OCI-LY1 (cell line): Measurements from ENCODE around the gene TECR.

ENCODE experiments used
- H2AFZ ChIP-seq: fragments of 200-600 bp; sonication (generic), shearing (Covaris generic); 2 replicates; pipeline ENCODE4 v1.6.0; 2014; ENCODE audit warnings: antibody characterized with exemption, mild to moderate bottlenecking, low read length
- H3F3A ChIP-seq: fragments of 200-600 bp; sonication (generic), shearing (Covaris generic); 2 replicates; pipeline ENCODE4 v1.6.0; 2014; ENCODE audit warnings: mild to moderate bottlenecking, antibody characterized with exemption, low read length, moderate library complexity; ENCODE audit not compliant: insufficient read depth
- H3K27ac ChIP-seq: fragments of 200-600 bp; sonication (generic); 2 replicates; pipeline ENCODE4 v1.5.1; 2014; ENCODE audit warnings: low read length, mixed run types, mild to moderate bottlenecking, low read depth; ENCODE audit not compliant: poor library complexity, severe bottlenecking
- H3K27me3 ChIP-seq: fragments of 200-600 bp; sonication (generic); 2 replicates; pipeline ENCODE4 v1.6.0; 2014; ENCODE audit warnings: antibody characterized with exemption, mild to moderate bottlenecking, low read length, moderate library complexity; ENCODE audit not compliant: insufficient read depth
- H3K36me3 ChIP-seq: fragments of 200-600 bp; sonication (generic); 2 replicates; pipeline ENCODE4 v1.6.1; 2014; ENCODE audit warnings: mild to moderate bottlenecking, antibody characterized with exemption, low read length, moderate library complexity, mixed read lengths; ENCODE audit not compliant: insufficient read depth
- H3K4me1 ChIP-seq: fragments of 200-600 bp; sonication (generic); 2 replicates; pipeline ENCODE4 v1.5.1; 2014; ENCODE audit warnings: mild to moderate bottlenecking, low read length, moderate library complexity; ENCODE audit not compliant: insufficient read depth, severe bottlenecking
- H3K4me2 ChIP-seq: fragments of 200-600 bp; sonication (generic), shearing (Covaris generic); 2 replicates; pipeline ENCODE4 v1.6.1; 2014; ENCODE audit warnings: low read length
- H3K4me3 ChIP-seq: fragments of 200-600 bp; sonication (generic); 2 replicates; pipeline ENCODE4 v1.5.1; 2014; ENCODE audit warnings: low read length, low read depth, mild to moderate bottlenecking, mixed read lengths; ENCODE audit not compliant: poor library complexity, severe bottlenecking
- H3K79me2 ChIP-seq: fragments of 200-600 bp; shearing (Covaris generic); 2 replicates; pipeline ENCODE4 v1.6.1; 2016; ENCODE audit warnings: mixed run types, low read length, mixed read lengths; ENCODE audit not compliant: insufficient read depth
- H3K9ac ChIP-seq: fragments of 200-600 bp; sonication (generic), shearing (Covaris generic); 2 replicates; pipeline ENCODE4 v1.6.1; 2014; ENCODE audit warnings: mild to moderate bottlenecking, low read length, mixed read lengths
- H3K9me2 ChIP-seq: fragments of 200-600 bp; sonication (generic), shearing (Covaris generic); 2 replicates; pipeline ENCODE4 v1.6.1; 2014; ENCODE audit warnings: low read depth, mild to moderate bottlenecking, low read length, mixed read lengths
- H3K9me3 ChIP-seq: fragments of 200-600 bp; shearing (Covaris generic); 2 replicates; pipeline ENCODE4 v1.6.1; 2014; ENCODE audit warnings: low read length, mixed read lengths
- H4K20me1 ChIP-seq: fragments of 200-600 bp; sonication (generic), shearing (Covaris generic); 2 replicates; pipeline ENCODE4 v1.6.0; 2016; ENCODE audit warnings: mild to moderate bottlenecking, low read length; ENCODE audit not compliant: insufficient read depth
- CTCF ChIP-seq: fragments of 200-600 bp; sonication (generic), shearing (Covaris generic); IDR thresholded peaks from 2 replicates; pipeline ENCODE4 v1.5.1; 2017; ENCODE audit warnings: mild to moderate bottlenecking, antibody characterized with exemption, low read length, moderate library complexity, mixed read lengths
- EZH2 ChIP-seq: fragments of 200-600 bp; sonication (generic), shearing (Covaris generic); IDR thresholded peaks from 2 replicates; pipeline ENCODE4 v1.8.0; 2017; ENCODE audit warnings: borderline replicate concordance, mixed run types, mild to moderate bottlenecking, antibody characterized with exemption, low read length, moderate library complexity, mixed read lengths

The TECR gene

GRCh38 chr19:14505488-14506239 lies 23.7 kb upstream of the TECR start:
- no peak overlapping the region for H3K27ac ChIP-seq
- no peaks in the 10 kb centered on the region for H3K79me2 ChIP-seq
- no peak overlapping the region for H2AFZ ChIP-seq
- H3K4me3 ChIP-seq = no peak overlapping the region
- H3K9me2 ChIP-seq = no peaks in the 10 kb centered on the region
- H3F3A ChIP-seq = no peaks in the 10 kb centered on the region
- H3K27me3 ChIP-seq = no peaks in the 10 kb centered on the region
- H4K20me1 ChIP-seq = no peaks in the 10 kb centered on the region
- no peak overlapping the region for H3K4me2 ChIP-seq
- H3K4me1 ChIP-seq = peaks cover 6% of the 10 kb centered on the region
- no peak overlapping the region for H3K9ac ChIP-seq
- TF ChIP-seq EZH2 (no peak), CTCF (peak; percentile 82)
- H3K36me3 ChIP-seq = no peaks in the 10 kb centered on the region
- H3K9me3 ChIP-seq = no peaks in the 10 kb centered on the region

- Histone ChIP-seq H3F3A (no peaks in the 10 kb centered on the region; the same call in 1 of the 2 replicates), H2AFZ (no peak overlapping the region), H4K20me1 (no peaks in the 10 kb centered on the region), H3K9ac (no peak overlapping the region), H3K27me3 (no peaks in the 10 kb centered on the region), H3K4me1 (peaks cover 6% of the 10 kb centered on the region), H3K4me3 (no peak overlapping the region), H3K79me2 (no peaks in the 10 kb centered on the region), H3K9me3 (no peaks in the 10 kb centered on the region), H3K36me3 (peaks cover 5% of the 10 kb centered on the region), H3K27ac (no peak overlapping the region), H3K9me2 (no peaks in the 10 kb centered on the region), H3K4me2 (no peak overlapping the region)
- TF ChIP-seq EZH2 = no peak
- TF ChIP-seq CTCF = no peak
Observed at GRCh38 chr19:14507704-14508542, 21.5 kb upstream of the TECR start.

- Histone ChIP-seq H3F3A (peaks cover 6% of the 10 kb centered on the region; the same call in 1 of the 2 replicates), H4K20me1 (no peaks in the 10 kb centered on the region), H3K4me1 (peaks cover 14% of the 10 kb centered on the region), H3K27ac (no peak overlapping the region), H3K9me2 (no peaks in the 10 kb centered on the region), H3K4me2 (no peak overlapping the region), H3K9ac (no peak overlapping the region), H3K9me3 (no peaks in the 10 kb centered on the region), H3K36me3 (peaks cover 26% of the 10 kb centered on the region), H2AFZ (no peak overlapping the region), H3K4me3 (no peak overlapping the region), H3K27me3 (no peaks in the 10 kb centered on the region), H3K79me2 (no peaks in the 10 kb centered on the region)
- TF ChIP-seq EZH2 (no peak), CTCF (no peak)
Observed at GRCh38 chr19:14510311-14511228, 18.8 kb upstream of the TECR start.
